SK-N-SH (cell line): ENCODE measurements around the gene AUTS2. TPM values are rescaled to one million over a fixed set of nuclear protein-coding genes. Genes with fewer than 3 reads are reported as not detected.

Experiments
- CTCF ChIA-PET: fragments of 300-600, 350-600 bp; formaldehyde crosslinking; extraction: SDS; loops from one replicate; lab custom pipeline; 2021; lab: Yijun Ruan, JAX
- POLR2A ChIA-PET: fragments of 350-600 bp; sonication (Branson Sonifier 250); formaldehyde crosslinking; extraction: SDS; loops from one replicate; lab custom pipeline; 2020; ENCODE audit warnings: antibody characterized with exemption, inconsistent platforms; lab: Yijun Ruan, JAX
- DNase-seq: peaks from one replicate; pipeline ENCODE4 v3.0.0; 2012
- H2AFZ ChIP-seq: fragments of 200-600 bp; sonication (generic); 2 replicates; pipeline ENCODE4 v1.8.1; 2016; ENCODE audit warnings: antibody characterized with exemption, mild to moderate bottlenecking, low read depth
- H3F3A ChIP-seq: fragments of 200-600 bp; sonication (generic); replicated peaks from 2 replicates; pipeline ENCODE3; 2016; ENCODE audit warnings: antibody characterized with exemption, mild to moderate bottlenecking; ENCODE audit not compliant: insufficient read depth
- H3K27ac ChIP-seq, 2 experiments: fragments of 200-500 bp in 1 of 2; fragments of 200-600 bp in 1 of 2; sonication (Bioruptor generic) in 1 of 2; sonication (generic), shearing (Covaris generic) in 1 of 2; 2 replicates each; pipeline versions ENCODE4 v1.5.1 to v1.6.1; 2014 to 2016; ENCODE audit warnings: low read depth in 2 of 2, inconsistent platforms in 1 of 2, low read length in 1 of 2, mild to moderate bottlenecking in 1 of 2, mixed read lengths in 1 of 2
- H3K27me3 ChIP-seq: fragments of 200-600 bp; sonication (generic), shearing (Covaris generic); 2 replicates; pipeline ENCODE4 v1.6.1; 2016; ENCODE audit warnings: mixed run types; ENCODE audit not compliant: insufficient read depth
- H3K36me3 ChIP-seq, 2 experiments: fragments of 200-500 bp in 1 of 2; fragments of 200-600 bp in 1 of 2; sonication (Bioruptor generic) in 1 of 2; sonication (generic) in 1 of 2; replicated peaks in 1 of 2; 2 replicates each; pipeline versions ENCODE3 to v1.5.1; 2014 to 2016; ENCODE audit warnings: low read length in 1 of 2, mild to moderate bottlenecking in 1 of 2; ENCODE audit not compliant: insufficient read depth in 2 of 2, control insufficient read depth in 1 of 2
- H3K4me1 ChIP-seq, 2 experiments: fragments of 200-500 bp in 1 of 2; fragments of 200-600 bp in 1 of 2; sonication (Bioruptor generic) in 1 of 2; sonication (generic), shearing (Covaris generic) in 1 of 2; 2 replicates each; pipeline versions ENCODE4 v1.5.1 to v1.6.1; 2014 to 2016; ENCODE audit warnings: low read depth in 1 of 2, low read length in 1 of 2, mixed run types in 1 of 2; ENCODE audit not compliant: insufficient read depth in 2 of 2, control insufficient read depth in 1 of 2
- H3K4me2 ChIP-seq: fragments of 200-600 bp; sonication (generic), shearing (Covaris generic); 2 replicates; pipeline ENCODE4 v1.6.1; 2017; ENCODE audit warnings: mixed run types
- H3K4me3 ChIP-seq, 2 experiments: fragments of 200-500 bp in 1 of 2; fragments of 200-600 bp in 1 of 2; sonication (Bioruptor generic) in 1 of 2; sonication (generic), shearing (Covaris generic) in 1 of 2; 2 replicates each; pipeline versions ENCODE4 v1.5.1 to v1.8.1; 2014 to 2016; ENCODE audit warnings: low read depth in 2 of 2, inconsistent platforms in 1 of 2, low read length in 1 of 2, mild to moderate bottlenecking in 1 of 2, mixed read lengths in 1 of 2, moderate library complexity in 1 of 2
- H3K79me2 ChIP-seq: fragments of 200-600 bp; sonication (generic); 2 replicates; pipeline ENCODE4 v1.8.1; 2017; ENCODE audit warnings: mild to moderate bottlenecking; ENCODE audit not compliant: insufficient read depth
- H3K9ac ChIP-seq: fragments of 200-600 bp; sonication (generic); 2 replicates; pipeline ENCODE4 v1.6.1; 2017; ENCODE audit warnings: mixed run types
- H3K9me2 ChIP-seq: fragments of 200-600 bp; sonication (generic); 2 replicates; pipeline ENCODE4 v1.6.1; 2017; ENCODE audit warnings: mixed run types
- H3K9me3 ChIP-seq: fragments of 200-600 bp; sonication (generic); 2 replicates; pipeline ENCODE4 v1.6.1; 2017; ENCODE audit warnings: mixed run types, mild to moderate bottlenecking, moderate library complexity
- H4K20me1 ChIP-seq: fragments of 200-600 bp; sonication (generic); 2 replicates; pipeline ENCODE4 v1.6.1; 2017; ENCODE audit warnings: mild to moderate bottlenecking, mixed run types; ENCODE audit not compliant: insufficient read depth
- CHD2 ChIP-seq: fragments of 150-350 bp; IDR thresholded peaks from 2 replicates; pipeline ENCODE4 v1.6.1; 2018; ENCODE audit warnings: low read length; ENCODE audit not compliant: partially characterized antibody
- CTCF ChIP-seq: fragments of 200-600 bp; sonication (generic); IDR thresholded peaks from 2 replicates; pipeline ENCODE4 v1.6.1; 2017; ENCODE audit warnings: antibody characterized with exemption, mild to moderate bottlenecking, moderate library complexity
- ELF1 ChIP-seq: IDR thresholded peaks from 2 replicates; pipeline ENCODE4 v1.4.0; 2012
- EZH2phosphoT487 ChIP-seq: fragments of 200-600 bp; sonication (generic); IDR thresholded peaks from 2 replicates; pipeline ENCODE4 v1.6.1; 2017; ENCODE audit warnings: low read depth, mixed run types, mild to moderate bottlenecking, antibody characterized with exemption, moderate library complexity, borderline replicate concordance
- GATA2 ChIP-seq: sonication (generic); formaldehyde crosslinking; IDR thresholded peaks from 2 replicates; pipeline ENCODE4 v1.5.0; 2020; ENCODE audit warnings: mild to moderate bottlenecking, missing genetic modification reagents
- MAX ChIP-seq: IDR thresholded peaks from 2 replicates; pipeline ENCODE4 v1.4.0; 2012; ENCODE audit warnings: low read depth
- MEF2A ChIP-seq: IDR thresholded peaks from 2 replicates; pipeline ENCODE4 v1.4.0; 2012; ENCODE audit warnings: low read depth, borderline replicate concordance
- POLR2AphosphoS5 ChIP-seq: IDR thresholded peaks from 2 replicates; pipeline ENCODE4 v1.6.1; 2012; ENCODE audit warnings: low read depth, low read length
- RAD21 ChIP-seq: IDR thresholded peaks from 2 replicates; pipeline ENCODE4 v1.6.1; 2012; ENCODE audit warnings: mild to moderate bottlenecking, low read length
- REST ChIP-seq: IDR thresholded peaks from 2 replicates; pipeline ENCODE4 v1.6.1; 2012; ENCODE audit warnings: mild to moderate bottlenecking, low read depth, low read length, moderate library complexity
- SIN3A ChIP-seq: IDR thresholded peaks from 2 replicates; pipeline ENCODE4 v1.6.1; 2012; ENCODE audit warnings: low read depth, mild to moderate bottlenecking, low read length, moderate library complexity, borderline replicate concordance
- TCF12 ChIP-seq: IDR thresholded peaks from 2 replicates; pipeline ENCODE4 v1.4.0; 2012
- ZBTB33 ChIP-seq: IDR thresholded peaks from 2 replicates; pipeline ENCODE4 v1.4.0; 2012; ENCODE audit warnings: low read depth, borderline replicate concordance
- WGBS: methylation state at CpG from one replicate; pipeline ENCODE4 v1.1.6; 2017; ENCODE audit warnings: low lambda C conversion rate; 5-methylcytosine and 5-hydroxymethylcytosine counted together
- polyA plus RNA-seq, 3 experiments: library from polyadenylated mRNA; depleted of rRNA; stranded (reverse); fragments of >200 nt; gene quantifications; 2 replicates each; pipeline ENCODE4 v1.2.3, GENCODE V29; 2012
- TF ChIP-seq, protein P1 (sequence below): IDR thresholded peaks from 2 replicates; pipeline ENCODE4 v1.4.0; 2012; ENCODE audit warnings: low read depth, borderline replicate concordance
- TF ChIP-seq, protein P2 (sequence below): IDR thresholded peaks from 2 replicates; pipeline ENCODE4; 2012

Gene AUTS2
- polyA plus RNA-seq, 1 of the 3 experiments (the other 2 are of a cell fraction) = 15.6 TPM

DNA sequence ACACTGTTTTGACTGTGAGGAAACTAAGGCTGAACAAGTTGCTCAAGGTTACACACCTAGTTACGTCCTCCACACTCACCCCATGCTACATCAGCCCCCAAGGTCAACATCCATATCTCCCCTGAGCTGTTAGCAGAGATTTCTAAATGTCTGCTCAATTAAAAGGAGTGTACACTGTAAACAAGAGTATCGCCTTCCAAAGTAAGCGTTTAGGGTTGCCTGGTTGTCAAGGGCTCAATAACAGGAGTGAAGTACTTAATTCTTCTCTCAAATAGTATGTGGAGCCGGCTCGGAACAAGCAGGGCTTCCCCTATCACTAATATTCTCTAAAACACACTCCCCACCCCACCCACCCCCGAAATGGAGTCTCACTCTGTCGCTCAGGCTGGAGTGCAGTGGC is 1120.8 kb downstream of the AUTS2 start:
- no peak overlapping the region for H3K4me2 ChIP-seq
- CTCF ChIA-PET = interaction anchor here (1.4 to 2.3 kb wide), 2 partner anchors 15 to 110 kb away, joined by 3 to 9 read pairs; no protein-coding TSS in a partner anchor
- H3K4me1 ChIP-seq = peaks cover 0 to 11% of the 10 kb centered on the region in 2 experiments; a peak in 2 of 4 replicates
- no peak for TF ChIP-seq MEF2A
- no peak for TF ChIP-seq ZBTB33
- TF ChIP-seq, protein P1, sequence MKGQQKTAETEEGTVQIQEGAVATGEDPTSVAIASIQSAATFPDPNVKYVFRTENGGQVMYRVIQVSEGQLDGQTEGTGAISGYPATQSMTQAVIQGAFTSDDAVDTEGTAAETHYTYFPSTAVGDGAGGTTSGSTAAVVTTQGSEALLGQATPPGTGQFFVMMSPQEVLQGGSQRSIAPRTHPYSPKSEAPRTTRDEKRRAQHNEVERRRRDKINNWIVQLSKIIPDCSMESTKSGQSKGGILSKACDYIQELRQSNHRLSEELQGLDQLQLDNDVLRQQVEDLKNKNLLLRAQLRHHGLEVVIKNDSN = no peak
- TF ChIP-seq, protein P2, sequence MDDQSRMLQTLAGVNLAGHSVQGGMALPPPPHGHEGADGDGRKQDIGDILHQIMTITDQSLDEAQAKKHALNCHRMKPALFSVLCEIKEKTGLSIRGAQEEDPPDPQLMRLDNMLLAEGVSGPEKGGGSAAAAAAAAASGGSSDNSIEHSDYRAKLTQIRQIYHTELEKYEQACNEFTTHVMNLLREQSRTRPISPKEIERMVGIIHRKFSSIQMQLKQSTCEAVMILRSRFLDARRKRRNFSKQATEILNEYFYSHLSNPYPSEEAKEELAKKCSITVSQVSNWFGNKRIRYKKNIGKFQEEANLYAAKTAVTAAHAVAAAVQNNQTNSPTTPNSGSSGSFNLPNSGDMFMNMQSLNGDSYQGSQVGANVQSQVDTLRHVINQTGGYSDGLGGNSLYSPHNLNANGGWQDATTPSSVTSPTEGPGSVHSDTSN = no peak
- TF ChIP-seq TCF12 = no peak
- no peak for TF ChIP-seq CHD2
- TF ChIP-seq POLR2AphosphoS5 = no peak
- peaks cover 87% of the 10 kb centered on the region for H4K20me1 ChIP-seq
- DNase-seq = no peak
- H3K27ac ChIP-seq = no peak overlapping the region
- peaks cover 0 to 3% of the 10 kb centered on the region in 2 experiments for H3K36me3 ChIP-seq
- no peaks in the 10 kb centered on the region for H3K9me3 ChIP-seq
- no peak overlapping the region for H3K4me3 ChIP-seq
- H3K9ac ChIP-seq = no peak overlapping the region
- H2AFZ ChIP-seq = no peak overlapping the region
- 87% methylated on average over 7 of the region's 7 CpGs for WGBS
- no peaks in the 10 kb centered on the region for H3F3A ChIP-seq
- H3K27me3 ChIP-seq = no peaks in the 10 kb centered on the region
- no peaks in the 10 kb centered on the region for H3K9me2 ChIP-seq
- POLR2A ChIA-PET = no interaction called here
- H3K79me2 ChIP-seq = peaks cover 97% of the 10 kb centered on the region

DNA sequence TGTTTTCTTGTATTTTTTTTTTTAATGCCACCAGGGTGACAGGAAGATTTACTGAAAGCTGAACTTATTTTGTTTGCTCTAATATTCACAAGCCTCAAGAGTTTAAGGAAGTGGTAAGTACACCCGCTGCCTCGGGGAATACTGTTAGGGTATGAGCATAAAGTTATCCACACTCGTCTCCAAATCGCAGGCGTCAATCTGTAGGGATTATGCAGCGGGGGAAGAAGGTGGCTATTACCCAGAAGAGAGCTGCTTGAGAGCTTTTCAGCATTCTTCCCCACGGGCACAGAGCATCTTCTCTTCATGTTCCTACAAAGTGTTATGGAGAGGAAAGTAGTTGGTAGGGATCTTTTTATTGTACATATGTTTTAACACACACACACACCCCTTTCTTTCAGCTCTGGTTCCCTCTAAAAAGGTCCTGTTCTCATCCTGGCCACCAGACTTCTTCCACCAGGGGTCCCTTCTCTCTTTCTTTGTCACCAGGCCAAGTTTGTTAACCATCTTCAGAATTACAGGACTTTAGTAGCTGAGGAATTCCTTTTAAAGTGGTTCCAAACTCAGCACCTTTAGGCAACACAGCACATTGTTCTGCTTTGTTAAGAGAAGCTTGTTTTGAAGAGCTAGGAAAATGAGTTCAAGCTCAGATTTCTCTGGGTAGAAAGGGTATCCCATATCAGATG is 1122.1 kb downstream of the AUTS2 start:
- H3K4me3 ChIP-seq = no peak overlapping the region
- no peaks in the 10 kb centered on the region for H3K36me3 ChIP-seq
- no peaks in the 10 kb centered on the region for H3F3A ChIP-seq
- peaks cover 97% of the 10 kb centered on the region for H3K79me2 ChIP-seq
- CTCF ChIA-PET = interaction anchor here (0.6 to 1.4 kb wide), 4 partner anchors 12 to 1032 kb away, joined by 3 to 7 read pairs (median 4); no protein-coding TSS in a partner anchor
- no peaks in the 10 kb centered on the region for H3K9me3 ChIP-seq
- no peak for DNase-seq
- no peak overlapping the region for H3K9ac ChIP-seq
- no peak overlapping the region for H3K4me2 ChIP-seq
- POLR2A ChIA-PET = no interaction called here
- peaks cover 0 to 13% of the 10 kb centered on the region in 2 experiments; a peak in 2 of 4 replicates for H3K4me1 ChIP-seq
- H3K9me2 ChIP-seq = no peaks in the 10 kb centered on the region
- WGBS = 88% methylated on average over 7 of the region's 7 CpGs
- H4K20me1 ChIP-seq = peaks cover 89% of the 10 kb centered on the region
- no peak overlapping the region for H2AFZ ChIP-seq
- no peaks in the 10 kb centered on the region for H3K27me3 ChIP-seq
- no peak overlapping the region for H3K27ac ChIP-seq
- no peak for TF ChIP-seq SIN3A
- no peak for TF ChIP-seq RAD21
- TF ChIP-seq GATA2 (CRISPR knock-in tag) = no peak
- no peak for TF ChIP-seq REST
- TF ChIP-seq CTCF = no peak; the same call in 1 of the 2 replicates
- no peak for TF ChIP-seq ELF1
- TF ChIP-seq MAX = no peak
- TF ChIP-seq, protein P1 = no peak
- no peak for TF ChIP-seq TCF12
- no peak for TF ChIP-seq EZH2phosphoT487
